Endothelial cell of umbilical vein (primary cell): ENCODE measurements around the gene OLIG1. TPM values are rescaled to one million over a fixed set of nuclear protein-coding genes. Genes with fewer than 3 reads are reported as not detected.

Source experiments
- BruUV-seq: library from RNA; stranded (reverse); fragments of 400-500 nt; replicated peaks from 2 replicates; lab custom pipeline; 2021; lab: Mats Ljungman, UMichigan
- CTCF ChIA-PET: fragments of 300-600, 350-600 bp; sonication (Branson Sonifier 250); formaldehyde crosslinking; loops from one replicate; lab custom pipeline; 2021; ENCODE audit warnings: antibody characterized with exemption, inconsistent platforms; lab: Charles Lee
- POLR2A ChIA-PET: fragments of 300-600, 350-600 bp; sonication (Branson Sonifier 250); formaldehyde crosslinking; loops from one replicate; lab custom pipeline; 2021; ENCODE audit warnings: antibody characterized with exemption, inconsistent platforms; lab: Charles Lee
- DNase-seq: peaks from one replicate; pipeline ENCODE4 v3.0.0-alpha.2; 2011; ENCODE audit warnings: low read depth, low spot score
- FAIRE-seq: peaks from 2 replicates; lab custom pipeline; 2011; peaks lifted over from hg19 to GRCh38; lab: Jason Lieb, UNC
- H2AFZ ChIP-seq: 2 replicates; pipeline ENCODE4 v1.6.0; 2012; ENCODE audit warnings: low read depth, low read length, control low read depth, inconsistent platforms
- H3K27ac ChIP-seq: 2 replicates; pipeline ENCODE4 v1.5.1; 2011; ENCODE audit warnings: low read depth, mild to moderate bottlenecking, control low read depth, low read length, moderate library complexity; ENCODE audit not compliant: insufficient read depth
- H3K27me3 ChIP-seq, 2 experiments: 2 replicates each; pipeline versions ENCODE4 v1.6.0 to v1.6.1; 2011; ENCODE audit warnings: low read length in 2 of 2, mixed read lengths in 1 of 2; ENCODE audit not compliant: control insufficient read depth in 2 of 2, insufficient read depth in 2 of 2
- H3K36me3 ChIP-seq, 2 experiments: 2 replicates in 1 of 2; 3 replicates in 1 of 2; pipeline ENCODE4 v1.5.1; 2011; ENCODE audit warnings: low read length in 2 of 2, mild to moderate bottlenecking in 1 of 2, moderate library complexity in 1 of 2; ENCODE audit not compliant: control insufficient read depth in 2 of 2, insufficient read depth in 2 of 2; ENCODE audit errors: extremely low read depth in 1 of 2
- H3K4me1 ChIP-seq: 3 replicates; pipeline ENCODE4 v1.5.1; 2011; ENCODE audit warnings: mild to moderate bottlenecking, low read length; ENCODE audit not compliant: control insufficient read depth, insufficient read depth; ENCODE audit errors: extremely low read depth
- H3K4me2 ChIP-seq: 2 replicates; pipeline ENCODE4 v1.6.1; 2011; ENCODE audit warnings: low read length, control low read depth, mixed read lengths; ENCODE audit not compliant: insufficient read depth
- H3K4me3 ChIP-seq, 3 experiments: fragments of 200-600 bp in 1 of 3; sonication (generic), shearing (Covaris generic) in 1 of 3; replicated peaks in 1 of 3; 2 replicates each; pipeline ENCODE4 v1.5.1; 2011 to 2016; ENCODE audit warnings: control low read depth in 3 of 3, low read length in 3 of 3, mild to moderate bottlenecking in 2 of 3, inconsistent platforms in 1 of 3, low read depth in 1 of 3, moderate library complexity in 1 of 3; ENCODE audit not compliant: insufficient read depth in 1 of 3
- H3K79me2 ChIP-seq: 2 replicates; pipeline ENCODE4 v1.6.0; 2012; ENCODE audit warnings: low read length, inconsistent platforms; ENCODE audit not compliant: control insufficient read depth, insufficient read depth
- H3K9ac ChIP-seq: replicated peaks from 2 replicates; pipeline ENCODE3; 2011; ENCODE audit warnings: low read length, control low read depth; ENCODE audit not compliant: insufficient read depth; ENCODE audit errors: extremely low read depth
- H3K9me1 ChIP-seq: replicated peaks from 3 replicates; pipeline ENCODE4 v1.6.0; 2011; ENCODE audit warnings: mild to moderate bottlenecking, low read length; ENCODE audit not compliant: control insufficient read depth, insufficient read depth; ENCODE audit errors: extremely low read depth
- H3K9me3 ChIP-seq: replicated peaks from 2 replicates; pipeline ENCODE4 v1.5.1; 2012; ENCODE audit warnings: low read length, inconsistent platforms; ENCODE audit not compliant: control insufficient read depth, insufficient read depth
- H4K20me1 ChIP-seq: replicated peaks from 2 replicates; pipeline ENCODE3; 2011; ENCODE audit warnings: mild to moderate bottlenecking, low read length; ENCODE audit not compliant: control insufficient read depth, insufficient read depth; ENCODE audit errors: extremely low read depth
- CTCF ChIP-seq, 2 donors: IDR thresholded peaks; 1 replicate in 1 of 2; 2 replicates in 1 of 2; pipeline ENCODE4 v1.5.1; 2011; ENCODE audit warnings: low read length in 2 of 2, mild to moderate bottlenecking in 2 of 2, moderate library complexity in 2 of 2, control low read depth in 1 of 2, inconsistent platforms in 1 of 2, low read depth in 1 of 2; ENCODE audit not compliant: insufficient read depth in 1 of 2; ENCODE audit errors: extremely low read depth in 1 of 2
- EZH2 ChIP-seq: IDR thresholded peaks from 2 replicates; pipeline ENCODE4 v1.6.1; 2012; ENCODE audit warnings: borderline replicate concordance, low read depth, mild to moderate bottlenecking, moderate library complexity, low read length, inconsistent platforms; ENCODE audit not compliant: severe bottlenecking
- FOS ChIP-seq: IDR thresholded peaks from 2 replicates; pipeline ENCODE4 v1.6.1; 2011; ENCODE audit warnings: mild to moderate bottlenecking, low read length, moderate library complexity, borderline replicate concordance; ENCODE audit not compliant: insufficient read depth
- GATA2 ChIP-seq: IDR thresholded peaks from 2 replicates; pipeline ENCODE4 v1.7.0; 2011; ENCODE audit warnings: low read depth, mild to moderate bottlenecking, moderate library complexity, mixed read lengths, low read length; ENCODE audit not compliant: insufficient read length, insufficient read depth
- JUN ChIP-seq: IDR thresholded peaks from 2 replicates; pipeline ENCODE4 v1.6.1; 2011; ENCODE audit warnings: borderline replicate concordance, low read depth; ENCODE audit not compliant: insufficient read length, insufficient read depth
- MAX ChIP-seq: IDR thresholded peaks from 2 replicates; pipeline ENCODE4 v1.6.1; 2011; ENCODE audit not compliant: insufficient read depth, insufficient read length
- MYC ChIP-seq: IDR thresholded peaks from one replicate; pipeline ENCODE4 v1.6.1; 2011; ENCODE audit warnings: mild to moderate bottlenecking, low read depth, low read length
- POLR2A ChIP-seq: IDR thresholded peaks from 2 replicates; pipeline ENCODE4 v1.6.1; 2012; ENCODE audit warnings: low read depth, mild to moderate bottlenecking, control low read depth, low read length
- POLR2AphosphoS5 ChIP-seq: IDR thresholded peaks from 2 replicates; pipeline ENCODE4 v1.6.1; 2012; ENCODE audit warnings: low read depth, mild to moderate bottlenecking, control low read depth, low read length, moderate library complexity; ENCODE audit not compliant: insufficient read depth
- dilution Hi-C: fragments of 300-500 bp; cut with MboI; formaldehyde crosslinking; loops from one replicate; pipeline ENCODE4 v1.15.0; 2019; ENCODE audit warnings: low sequenced_read_pairs; ENCODE audit not compliant: extremely low pct_ligation_motif_present
- intact Hi-C: fragments of 100-400 bp; cut with micrococcal nuclease; formaldehyde crosslinking; loops from one replicate; pipeline ENCODE4 v1.10.0; 2022
- polyA plus RNA-seq, 4 experiments: library from polyadenylated mRNA; depleted of rRNA in 3 of 4; stranded (reverse) in 3 of 4; unstranded in 1 of 4; fragments of >200 nt; gene quantifications; 2 replicates each; pipeline versions ENCODE4 v1.2.1 to v1.2.3, GENCODE V29; 2011 to 2012; ENCODE audit warnings: missing spikeins in 1 of 4
- total RNA-seq: library from RNA; stranded (reverse); gene quantifications from 2 replicates; pipeline ENCODE4 v1.2.3, GENCODE V29; 2021

The OLIG1 gene
- total and polyA plus RNA-seq, 2 donors (not counting 3 experiments of a cell fraction or from before 2014, with no cell fraction given), result not detected

GRCh38 chr21:33116676-33117075, 46.7 kb downstream of the OLIG1 start:
- BruUV-seq, result no TSS peak
- ChIA-PET POLR2A (no interaction called here), CTCF (interaction anchor here (1.5 kb wide), 1 partner anchor 123 kb away, joined by 5 read pairs; no protein-coding TSS in a partner anchor)
- no peaks in the 10 kb centered on the region for H3K36me3 ChIP-seq
- no peak overlapping the region for H3K4me2 ChIP-seq
- intact Hi-C loops (no loop called here), dilution Hi-C loops (no loop called here)
- no peaks in the 10 kb centered on the region for H3K79me2 ChIP-seq
- no peaks in the 10 kb centered on the region for H3K4me1 ChIP-seq
- no peak for TF ChIP-seq POLR2AphosphoS5
- TF ChIP-seq MAX, result no peak
- no peak for TF ChIP-seq GATA2
- no peak for TF ChIP-seq EZH2
- TF ChIP-seq CTCF (IDR thresholded peaks at IDR 0.05; ENCODE audit: extremely low read depth in 1 of 2, insufficient read depth in 1 of 2, low read depth in 1 of 2, low read length in 2 of 2), result no peak
- TF ChIP-seq FOS, result no peak
- no peak for TF ChIP-seq POLR2A
- no peak for TF ChIP-seq JUN
- no peak for TF ChIP-seq MYC
- no peaks in the 10 kb centered on the region for H3K9me3 ChIP-seq
- peaks cover 21 to 32% of the 10 kb centered on the region in 2 experiments for H3K27me3 ChIP-seq
- DNase-seq, result no peak
- no peak for FAIRE-seq
- no peak overlapping the region for H3K27ac ChIP-seq
- H3K4me3 ChIP-seq, result no peak overlapping the region
- H3K9ac ChIP-seq, result no peak overlapping the region
- no peaks in the 10 kb centered on the region for H3K9me1 ChIP-seq
- no peaks in the 10 kb centered on the region for H4K20me1 ChIP-seq
- H2AFZ ChIP-seq, result no peak overlapping the region
